Fibroblast of villous mesenchyme (primary cell): ENCODE measurements around the gene FGF14. TPM values are rescaled to one million over a fixed set of nuclear protein-coding genes. Genes with fewer than 3 reads are reported as not detected.

Experiments
- DNase-seq: peaks from one replicate; pipeline ENCODE4 v3.0.0-alpha.2; 2010; ENCODE audit warnings: low read depth
- H3K4me3 ChIP-seq: 2 replicates; pipeline ENCODE4 v1.5.1; 2011; ENCODE audit warnings: low read depth, mild to moderate bottlenecking, low read length
- total RNA-seq: library from RNA; depleted of rRNA; stranded (reverse); fragments of >200 nt; gene quantifications from 2 replicates; pipeline ENCODE4 v1.2.3, GENCODE V29; 2012
- TF ChIP-seq, protein P1 (sequence below): IDR thresholded peaks from 2 replicates; pipeline ENCODE4 v1.5.1; 2012; ENCODE audit warnings: low read depth, mild to moderate bottlenecking, low read length; ENCODE audit not compliant: insufficient read depth

FGF14 gene
- total RNA-seq, 1 donor: under 0.01 TPM

DNA sequence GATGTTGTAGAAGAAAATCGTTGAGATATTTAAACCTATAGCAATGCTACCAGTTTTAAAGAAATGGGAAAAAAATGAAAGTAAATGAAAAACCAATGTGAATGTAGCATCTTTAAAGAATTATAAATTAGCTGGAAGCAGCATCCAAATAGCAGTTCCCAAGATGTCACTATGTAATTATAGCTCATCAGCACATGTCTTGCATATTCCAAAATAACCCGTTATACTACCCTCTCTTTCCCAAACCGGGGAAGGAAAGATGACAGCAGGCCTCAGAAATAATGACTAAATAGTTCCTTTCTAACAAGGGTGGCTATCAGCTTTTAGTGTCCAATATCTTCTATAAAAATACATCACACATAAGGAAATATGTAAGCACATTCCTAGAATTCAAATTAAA, 140.5 kb downstream of the FGF14 start:
- DNase-seq: no peak
- H3K4me3 ChIP-seq: no peak overlapping the region
- TF ChIP-seq, protein P1, sequence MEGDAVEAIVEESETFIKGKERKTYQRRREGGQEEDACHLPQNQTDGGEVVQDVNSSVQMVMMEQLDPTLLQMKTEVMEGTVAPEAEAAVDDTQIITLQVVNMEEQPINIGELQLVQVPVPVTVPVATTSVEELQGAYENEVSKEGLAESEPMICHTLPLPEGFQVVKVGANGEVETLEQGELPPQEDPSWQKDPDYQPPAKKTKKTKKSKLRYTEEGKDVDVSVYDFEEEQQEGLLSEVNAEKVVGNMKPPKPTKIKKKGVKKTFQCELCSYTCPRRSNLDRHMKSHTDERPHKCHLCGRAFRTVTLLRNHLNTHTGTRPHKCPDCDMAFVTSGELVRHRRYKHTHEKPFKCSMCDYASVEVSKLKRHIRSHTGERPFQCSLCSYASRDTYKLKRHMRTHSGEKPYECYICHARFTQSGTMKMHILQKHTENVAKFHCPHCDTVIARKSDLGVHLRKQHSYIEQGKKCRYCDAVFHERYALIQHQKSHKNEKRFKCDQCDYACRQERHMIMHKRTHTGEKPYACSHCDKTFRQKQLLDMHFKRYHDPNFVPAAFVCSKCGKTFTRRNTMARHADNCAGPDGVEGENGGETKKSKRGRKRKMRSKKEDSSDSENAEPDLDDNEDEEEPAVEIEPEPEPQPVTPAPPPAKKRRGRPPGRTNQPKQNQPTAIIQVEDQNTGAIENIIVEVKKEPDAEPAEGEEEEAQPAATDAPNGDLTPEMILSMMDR: no peak

DNA sequence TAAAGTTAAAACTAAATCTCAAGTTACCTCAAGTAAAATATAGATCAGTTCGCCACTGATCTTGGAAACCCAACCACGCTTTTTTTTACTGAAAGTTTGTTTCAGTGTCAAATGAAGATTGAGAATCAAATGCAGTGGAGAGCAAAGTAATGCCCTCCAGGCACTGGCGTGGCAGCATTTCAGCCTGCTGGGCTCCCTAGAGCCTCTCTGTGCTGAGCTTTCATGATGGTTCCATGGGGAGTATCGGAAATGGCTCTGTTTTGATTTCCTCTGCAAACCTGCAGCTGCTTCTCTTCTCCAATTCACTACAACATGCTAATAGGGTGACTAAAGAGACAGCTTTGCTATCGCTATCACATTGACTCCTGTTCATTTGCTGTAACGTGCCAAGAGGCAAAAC, 141.6 kb downstream of the FGF14 start:
- DNase-seq: no peak
- TF ChIP-seq, protein P1: no peak
- H3K4me3 ChIP-seq: no peak overlapping the region

DNA sequence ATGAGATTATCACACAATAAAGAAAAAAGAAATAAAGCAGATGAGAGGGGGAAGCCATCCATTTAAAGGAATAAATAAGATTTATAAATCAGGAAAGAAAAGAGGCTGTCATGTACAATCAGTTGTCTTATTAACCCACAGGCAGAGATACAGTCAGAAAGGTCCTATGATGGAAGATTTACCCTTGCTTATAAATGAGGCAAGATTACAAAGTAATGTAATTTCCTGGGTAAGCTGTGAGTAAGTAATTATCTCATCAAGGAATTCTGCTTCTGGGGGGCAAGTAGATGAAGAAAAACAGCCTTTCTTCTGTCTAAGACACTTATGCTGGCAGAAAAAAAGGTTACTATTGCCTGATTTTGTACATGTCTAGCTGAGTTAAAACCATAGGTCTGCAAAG, 146.4 kb downstream of the FGF14 start:
- no peak for DNase-seq
- TF ChIP-seq, protein P1: no peak
- H3K4me3 ChIP-seq: no peak overlapping the region

DNA sequence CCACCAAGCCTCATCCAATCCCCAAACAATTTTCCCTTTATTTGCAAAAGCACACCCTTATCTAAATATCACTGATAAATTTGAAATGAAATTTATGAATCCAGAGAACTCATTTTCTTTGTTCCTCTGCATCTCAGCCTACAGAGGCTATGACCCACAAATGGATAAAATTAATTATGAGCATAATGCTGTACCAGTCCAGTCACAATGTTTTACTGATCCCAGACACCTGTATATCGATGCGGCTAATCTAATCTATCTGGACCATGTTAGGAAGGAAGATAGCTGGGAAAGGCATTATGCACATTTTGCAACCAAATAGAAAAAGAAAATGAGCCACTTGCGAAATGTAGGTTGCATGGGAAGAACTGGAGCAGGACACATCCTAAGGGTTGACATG, 150.0 kb downstream of the FGF14 start:
- no peak for DNase-seq
- TF ChIP-seq, protein P1: no peak
- H3K4me3 ChIP-seq: no peak overlapping the region

DNA sequence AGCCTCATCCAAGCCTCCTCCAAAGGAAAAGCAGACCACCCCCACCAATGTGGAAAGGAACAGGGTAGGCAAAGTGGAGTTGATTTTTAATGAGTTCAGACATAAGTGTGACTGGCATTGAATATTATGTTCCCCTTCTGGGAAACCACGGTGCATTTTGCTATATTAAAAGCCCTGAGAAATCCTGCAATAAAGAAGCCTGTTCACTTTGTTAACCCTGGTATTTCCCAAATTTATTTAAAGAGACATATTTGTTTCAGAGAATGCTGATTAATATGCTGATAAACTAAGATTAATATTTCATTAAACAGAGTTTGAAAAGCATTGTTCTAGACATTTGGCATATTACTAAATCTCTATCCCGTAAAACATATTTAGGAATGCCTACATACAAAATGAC, 151.4 kb downstream of the FGF14 start:
- H3K4me3 ChIP-seq: no peak overlapping the region
- no peak for DNase-seq
- TF ChIP-seq, protein P1: no peak

DNA sequence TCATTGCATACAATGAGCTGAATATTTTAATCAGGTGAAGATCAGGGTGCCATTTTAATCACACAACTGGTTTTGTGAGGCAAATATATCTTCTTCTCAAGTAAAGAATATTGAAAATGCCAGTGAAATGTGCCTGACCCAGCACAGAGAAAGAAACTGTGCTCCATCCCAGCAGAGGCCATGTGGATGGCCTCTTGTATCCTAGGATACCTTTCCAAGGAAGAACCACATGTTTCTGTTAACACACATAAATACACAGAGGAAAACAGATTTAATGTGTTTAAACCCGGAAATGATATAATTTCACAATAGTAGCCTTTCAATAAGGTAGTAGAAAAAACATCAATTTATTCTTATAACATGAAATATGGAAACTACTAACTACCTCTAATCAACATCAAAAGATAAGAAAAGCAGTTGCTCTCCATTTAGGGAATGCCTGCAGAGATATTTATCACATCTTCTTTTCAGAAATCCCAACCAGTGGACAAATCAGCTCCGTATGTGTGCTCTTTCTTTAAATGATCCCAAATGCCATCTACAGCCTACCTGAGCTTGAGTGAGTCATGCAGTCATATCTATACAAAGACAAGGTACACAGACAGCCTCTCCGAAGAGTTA, 157.1 kb downstream of the FGF14 start:
- TF ChIP-seq, protein P1: no peak
- DNase-seq: no peak

DNA sequence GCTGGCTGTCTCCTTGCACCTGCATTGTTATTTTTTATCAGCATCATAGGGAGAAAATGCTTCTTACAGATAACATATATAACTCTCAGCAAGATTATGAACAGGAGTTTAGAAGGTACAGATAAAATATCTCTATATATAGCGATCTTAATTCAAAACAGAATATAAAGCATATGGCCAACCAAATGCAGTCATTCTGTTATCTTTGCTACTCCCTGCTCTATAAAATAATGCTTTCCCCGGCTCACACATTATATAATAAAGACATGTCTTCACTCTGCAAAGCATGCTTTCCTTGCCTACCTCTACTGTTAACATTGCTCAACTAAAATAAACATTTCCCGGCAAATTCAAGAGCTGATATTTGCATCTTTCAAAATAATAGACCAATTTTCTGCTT, 161.7 kb downstream of the FGF14 start:
- no peak overlapping the region for H3K4me3 ChIP-seq
- TF ChIP-seq, protein P1: no peak
- DNase-seq: no peak

More for the DNA sequence above, 157.1 kb downstream of the FGF14 start:
- H3K4me3 ChIP-seq: no peak overlapping the region
